Measurements from ENCODE around the gene ZNF285. TPM values are rescaled to one million over a fixed set of nuclear protein-coding genes. Genes with fewer than 3 reads are reported as not detected.

ZNF285 gene
- total RNA-seq, result 4.4 and 8.2 TPM in 2 replicates

DNA sequence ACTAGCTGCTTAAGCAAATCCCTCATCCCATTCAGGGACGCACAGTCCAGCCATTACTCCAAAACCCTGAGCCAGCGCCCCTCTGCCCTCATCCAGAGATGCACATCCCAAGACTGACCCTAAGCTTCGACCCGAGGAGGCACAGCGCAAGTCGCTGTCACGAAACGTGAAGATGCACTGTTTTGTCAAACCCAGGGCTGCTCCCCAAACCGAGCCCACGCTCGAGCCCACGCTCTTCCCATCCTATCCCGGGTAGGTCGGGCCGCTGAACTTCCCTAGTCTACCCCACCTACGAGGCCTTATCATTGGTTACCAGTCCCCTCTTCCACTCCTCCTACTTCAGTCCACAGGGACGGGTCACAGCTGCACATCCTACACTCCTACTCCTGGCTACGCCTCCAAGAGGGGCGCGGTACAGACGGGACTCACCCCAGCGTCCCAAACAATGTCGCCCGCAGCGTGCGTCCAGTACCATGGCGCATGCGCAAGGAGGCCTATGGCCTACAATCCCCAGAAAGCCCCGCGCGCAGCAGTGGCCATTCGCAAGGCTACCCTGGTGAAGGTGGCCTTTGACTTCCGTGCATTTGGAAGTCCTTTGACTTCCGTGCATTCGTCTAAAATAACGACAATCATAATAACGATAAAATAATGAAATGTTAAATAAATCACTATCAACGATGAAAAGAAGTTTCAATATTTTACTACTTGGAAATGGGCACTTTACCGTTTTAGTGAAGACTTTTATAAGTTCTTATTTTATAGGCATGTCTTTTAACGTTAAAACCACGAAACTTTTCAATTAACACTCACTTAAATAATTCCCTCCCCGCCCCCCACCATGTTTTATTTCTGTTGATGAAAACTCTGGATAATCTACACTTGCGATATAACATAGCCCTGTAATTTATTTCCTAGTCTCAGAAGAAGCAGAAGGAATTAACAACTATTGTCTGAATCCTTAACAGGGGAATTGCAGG, at the start of gene ZNF285:
Gene ZNF285, minus strand, starts transcription at position 470 of the 977 bp plus-strand sequence. CDS start 4,395 bp downstream, outside the sequence.

GRCh38 chr19:44447916-44448674, 46.7 kb upstream of the ZNF285 start, which contains the start of gene ZNF229:
Gene ZNF229, minus strand, starts transcription at chr19:44448472. Its CDS starts 5,625 bp downstream, at chr19:44442847.

GRCh38 chr19:44356383-44357111, 44.9 kb downstream of the ZNF285 start, which contains the start of gene ZNF112:
Gene ZNF112, minus strand, starts transcription at chr19:44356680. Its CDS starts 16,141 bp downstream, at chr19:44340539.

Other genes with a start within 250 kb of the ZNF285 start
- gene ZNF226, start 236.5 kb downstream of the ZNF285 start, total RNA-seq, result 13.7 and 14.9 TPM in 2 replicates
- gene ZNF227, start 189.1 kb downstream of the ZNF285 start, total RNA-seq, result 15.0 and 16.7 TPM in 2 replicates
- under 0.01 and 0.43 TPM in 2 replicates for gene ZNF233, start 141.7 kb downstream of the ZNF285 start, total RNA-seq
- 4.1 and 6.9 TPM in 2 replicates for gene ZNF235, start 96.6 kb downstream of the ZNF285 start, total RNA-seq
- gene ZNF112, start 44.9 kb downstream of the ZNF285 start, total RNA-seq, result 2.4 and 9.9 TPM in 2 replicates
- gene ZNF229, start 46.9 kb upstream of the ZNF285 start, total RNA-seq, result 15.4 and 18.9 TPM in 2 replicates
- gene ZNF180, start 98.9 kb upstream of the ZNF285 start, total RNA-seq, result 5.1 and 8.5 TPM in 2 replicates
- gene CEACAM20, start 128.1 kb upstream of the ZNF285 start, total RNA-seq, result not detected in 2 replicates
- not detected in 2 replicates for gene IGSF23, start 212.0 kb upstream of the ZNF285 start, total RNA-seq
- gene PVR, start 242.3 kb upstream of the ZNF285 start, total RNA-seq, result 158 and 166 TPM in 2 replicates

All from nasal cavity respiratory epithelium epithelial cell of viscerocranial mucosa (primary cell).